Panc1 (cell line): ENCODE data around the gene DCAF10. TPM values are rescaled to one million over a fixed set of nuclear protein-coding genes. Genes with fewer than 3 reads are reported as not detected.

Experiments used
- ATAC-seq: fragments of 200-7000 bp; cut with Tn5 transposase; 2 replicates; pipeline ENCODE4 v1.9.1; 2020; ENCODE audit warnings: mild to moderate bottlenecking, moderate library complexity
- BruUV-seq: library from RNA; stranded (reverse); fragments of 400-500 nt; replicated peaks from 2 replicates; lab custom pipeline; 2021; lab: Mats Ljungman, UMichigan
- CTCF ChIA-PET: fragments of 300-600 bp; sonication (Branson Sonifier 250); formaldehyde crosslinking; loops from one replicate; lab custom pipeline; 2022; ENCODE audit warnings: antibody characterized with exemption; lab: Charles Lee
- POLR2A ChIA-PET: fragments of 300-600 bp; sonication (Branson Sonifier 250); formaldehyde crosslinking; loops from one replicate; lab custom pipeline; 2022; ENCODE audit warnings: antibody characterized with exemption; lab: Charles Lee
- DNase-seq: peaks from one replicate; pipeline ENCODE4 v3.0.0-alpha.2; 2010; ENCODE audit warnings: low read depth, low spot score
- H3K27ac ChIP-seq: 2 replicates; pipeline ENCODE4 v1.5.1; 2011; ENCODE audit warnings: mild to moderate bottlenecking, low read length, inconsistent platforms
- H3K27me3 ChIP-seq: fragments of 200-500 bp; sonication (Bioruptor generic); 2 replicates; pipeline ENCODE4 v1.6.0; 2014; ENCODE audit warnings: low read length, inconsistent platforms; ENCODE audit not compliant: control insufficient read depth, insufficient read depth
- H3K36me3 ChIP-seq: fragments of 200-500 bp; sonication (Bioruptor generic); 2 replicates; pipeline ENCODE4 v1.5.1; 2014; ENCODE audit warnings: inconsistent platforms, mild to moderate bottlenecking, low read length, moderate library complexity; ENCODE audit not compliant: control insufficient read depth, insufficient read depth
- H3K4me1 ChIP-seq: 2 replicates; pipeline ENCODE4 v1.5.1; 2011; ENCODE audit warnings: inconsistent platforms, mild to moderate bottlenecking, low read length, moderate library complexity; ENCODE audit not compliant: control insufficient read depth, insufficient read depth
- H3K4me3 ChIP-seq, 2 experiments: 2 replicates each; pipeline ENCODE4 v1.5.1; 2011 to 2012; ENCODE audit warnings: low read depth in 2 of 2, low read length in 2 of 2, mild to moderate bottlenecking in 2 of 2, inconsistent platforms in 1 of 2, moderate library complexity in 1 of 2
- H3K9me3 ChIP-seq: fragments of 200-500 bp; sonication (Bioruptor generic); 2 replicates; pipeline ENCODE4 v1.5.1; 2014; ENCODE audit warnings: low read depth, mild to moderate bottlenecking, inconsistent platforms, low read length, moderate library complexity; ENCODE audit not compliant: control insufficient read depth, insufficient read depth
- POLR2AphosphoS5 ChIP-seq: IDR thresholded peaks from 2 replicates; pipeline ENCODE4 v1.6.1; 2012; ENCODE audit warnings: mild to moderate bottlenecking, low read depth, low read length, moderate library complexity
- SIN3A ChIP-seq: IDR thresholded peaks from 2 replicates; pipeline ENCODE4 v1.6.1; 2012; ENCODE audit warnings: low read depth, mild to moderate bottlenecking, low read length, moderate library complexity, borderline replicate concordance; ENCODE audit not compliant: insufficient read depth
- TCF7L2 ChIP-seq: IDR thresholded peaks from 2 replicates; pipeline ENCODE4 v1.6.1; 2011; ENCODE audit warnings: mild to moderate bottlenecking, low read depth, low read length, inconsistent platforms
- in situ Hi-C: cut with HindIII; loops from 2 replicates; pipeline ENCODE4 v1.10.0; 2016; ENCODE audit warnings: low sequenced_read_pairs, low pct_unique_long_range_greater_than_20kb
- intact Hi-C: fragments of 100-400 bp; cut with micrococcal nuclease; formaldehyde crosslinking; loops from one replicate; pipeline ENCODE4 v1.10.0; 2022; ENCODE audit not compliant: unreplicated experiment
- total RNA-seq: library from RNA; stranded (reverse); gene quantifications from one replicate; pipeline ENCODE4 v1.2.1, GENCODE V29; 2021; ENCODE audit not compliant: unreplicated experiment
- TF ChIP-seq, protein P1 (sequence below): fragments of 450-650 bp; IDR thresholded peaks from 2 replicates; pipeline ENCODE4 v1.5.1; 2017; ENCODE audit warnings: mild to moderate bottlenecking
- TF ChIP-seq, protein P2 (sequence below), 2 experiments: IDR thresholded peaks; 2 replicates each; pipeline ENCODE4 v1.6.1; 2011 to 2012; ENCODE audit warnings: low read depth in 2 of 2, control low read depth in 1 of 2, low read length in 1 of 2, mild to moderate bottlenecking in 1 of 2, moderate library complexity in 1 of 2; ENCODE audit not compliant: insufficient read depth in 1 of 2

Gene DCAF10
- total RNA-seq, 1 experiment from 2014 or later: 18.5 TPM

GRCh38 chr9:37776328-37776727, 24.3 kb upstream of the DCAF10 start:
- peaks cover 14% of the 10 kb centered on the region; the same call in 1 of the 2 replicates for H3K36me3 ChIP-seq
- no TSS peak for BruUV-seq

GRCh38 chr9:37778534-37778933, 22.1 kb upstream of the DCAF10 start:
- Histone ChIP-seq H3K27me3 (no peaks in the 10 kb centered on the region), H3K27ac (no peak overlapping the region), H3K9me3 (no peaks in the 10 kb centered on the region), H3K4me3 (no peak overlapping the region), H3K36me3 (peaks cover 27% of the 10 kb centered on the region), H3K4me1 (peaks cover 7% of the 10 kb centered on the region)
- in situ Hi-C loops (no loop called here), intact Hi-C loops (no loop called here)
- BruUV-seq: TSS peak; percentile 55
- POLR2A ChIA-PET: no interaction called here
- no peak for TF ChIP-seq TCF7L2
- no peak for TF ChIP-seq POLR2AphosphoS5
- TF ChIP-seq, protein P1, sequence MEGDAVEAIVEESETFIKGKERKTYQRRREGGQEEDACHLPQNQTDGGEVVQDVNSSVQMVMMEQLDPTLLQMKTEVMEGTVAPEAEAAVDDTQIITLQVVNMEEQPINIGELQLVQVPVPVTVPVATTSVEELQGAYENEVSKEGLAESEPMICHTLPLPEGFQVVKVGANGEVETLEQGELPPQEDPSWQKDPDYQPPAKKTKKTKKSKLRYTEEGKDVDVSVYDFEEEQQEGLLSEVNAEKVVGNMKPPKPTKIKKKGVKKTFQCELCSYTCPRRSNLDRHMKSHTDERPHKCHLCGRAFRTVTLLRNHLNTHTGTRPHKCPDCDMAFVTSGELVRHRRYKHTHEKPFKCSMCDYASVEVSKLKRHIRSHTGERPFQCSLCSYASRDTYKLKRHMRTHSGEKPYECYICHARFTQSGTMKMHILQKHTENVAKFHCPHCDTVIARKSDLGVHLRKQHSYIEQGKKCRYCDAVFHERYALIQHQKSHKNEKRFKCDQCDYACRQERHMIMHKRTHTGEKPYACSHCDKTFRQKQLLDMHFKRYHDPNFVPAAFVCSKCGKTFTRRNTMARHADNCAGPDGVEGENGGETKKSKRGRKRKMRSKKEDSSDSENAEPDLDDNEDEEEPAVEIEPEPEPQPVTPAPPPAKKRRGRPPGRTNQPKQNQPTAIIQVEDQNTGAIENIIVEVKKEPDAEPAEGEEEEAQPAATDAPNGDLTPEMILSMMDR: no peak
- CTCF ChIA-PET: no interaction called here
- no peak for DNase-seq
- no peak for ATAC-seq

More at GRCh38 chr9:37776328-37776727, 24.3 kb upstream of the DCAF10 start:
- no peak overlapping the region for H3K4me3 ChIP-seq
- CTCF ChIA-PET: no interaction called here
- POLR2A ChIA-PET: no interaction called here
- DNase-seq (no peak), ATAC-seq (no peak)
- H3K27me3 ChIP-seq: no peaks in the 10 kb centered on the region
- no peak overlapping the region for H3K27ac ChIP-seq
- no peak for TF ChIP-seq TCF7L2
- TF ChIP-seq, protein P2, sequence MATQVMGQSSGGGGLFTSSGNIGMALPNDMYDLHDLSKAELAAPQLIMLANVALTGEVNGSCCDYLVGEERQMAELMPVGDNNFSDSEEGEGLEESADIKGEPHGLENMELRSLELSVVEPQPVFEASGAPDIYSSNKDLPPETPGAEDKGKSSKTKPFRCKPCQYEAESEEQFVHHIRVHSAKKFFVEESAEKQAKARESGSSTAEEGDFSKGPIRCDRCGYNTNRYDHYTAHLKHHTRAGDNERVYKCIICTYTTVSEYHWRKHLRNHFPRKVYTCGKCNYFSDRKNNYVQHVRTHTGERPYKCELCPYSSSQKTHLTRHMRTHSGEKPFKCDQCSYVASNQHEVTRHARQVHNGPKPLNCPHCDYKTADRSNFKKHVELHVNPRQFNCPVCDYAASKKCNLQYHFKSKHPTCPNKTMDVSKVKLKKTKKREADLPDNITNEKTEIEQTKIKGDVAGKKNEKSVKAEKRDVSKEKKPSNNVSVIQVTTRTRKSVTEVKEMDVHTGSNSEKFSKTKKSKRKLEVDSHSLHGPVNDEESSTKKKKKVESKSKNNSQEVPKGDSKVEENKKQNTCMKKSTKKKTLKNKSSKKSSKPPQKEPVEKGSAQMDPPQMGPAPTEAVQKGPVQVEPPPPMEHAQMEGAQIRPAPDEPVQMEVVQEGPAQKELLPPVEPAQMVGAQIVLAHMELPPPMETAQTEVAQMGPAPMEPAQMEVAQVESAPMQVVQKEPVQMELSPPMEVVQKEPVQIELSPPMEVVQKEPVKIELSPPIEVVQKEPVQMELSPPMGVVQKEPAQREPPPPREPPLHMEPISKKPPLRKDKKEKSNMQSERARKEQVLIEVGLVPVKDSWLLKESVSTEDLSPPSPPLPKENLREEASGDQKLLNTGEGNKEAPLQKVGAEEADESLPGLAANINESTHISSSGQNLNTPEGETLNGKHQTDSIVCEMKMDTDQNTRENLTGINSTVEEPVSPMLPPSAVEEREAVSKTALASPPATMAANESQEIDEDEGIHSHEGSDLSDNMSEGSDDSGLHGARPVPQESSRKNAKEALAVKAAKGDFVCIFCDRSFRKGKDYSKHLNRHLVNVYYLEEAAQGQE (IDR thresholded peaks at IDR 0.05; ENCODE audit: insufficient read depth in 1 of 2, low read depth in 2 of 2, low read length in 1 of 2): no peak
- TF ChIP-seq SIN3A: no peak
- TF ChIP-seq POLR2AphosphoS5: no peak
- TF ChIP-seq, protein P1: no peak
- H3K9me3 ChIP-seq: no peaks in the 10 kb centered on the region
- in situ Hi-C loops: no loop called here
- H3K4me1 ChIP-seq: no peaks in the 10 kb centered on the region
- intact Hi-C loops: no loop called here
